ENCODE results near the gene PPAT. TPM values are rescaled to one million over a fixed set of nuclear protein-coding genes. Genes with fewer than 3 reads are reported as not detected.
A peak's percentile ranks its signal among the peaks of the same experiment; 100 is the strongest.

The PPAT gene
- total and polyA plus RNA-seq, 2 experiments from 2014 or later: 8.0 to 8.5 TPM

DNA sequence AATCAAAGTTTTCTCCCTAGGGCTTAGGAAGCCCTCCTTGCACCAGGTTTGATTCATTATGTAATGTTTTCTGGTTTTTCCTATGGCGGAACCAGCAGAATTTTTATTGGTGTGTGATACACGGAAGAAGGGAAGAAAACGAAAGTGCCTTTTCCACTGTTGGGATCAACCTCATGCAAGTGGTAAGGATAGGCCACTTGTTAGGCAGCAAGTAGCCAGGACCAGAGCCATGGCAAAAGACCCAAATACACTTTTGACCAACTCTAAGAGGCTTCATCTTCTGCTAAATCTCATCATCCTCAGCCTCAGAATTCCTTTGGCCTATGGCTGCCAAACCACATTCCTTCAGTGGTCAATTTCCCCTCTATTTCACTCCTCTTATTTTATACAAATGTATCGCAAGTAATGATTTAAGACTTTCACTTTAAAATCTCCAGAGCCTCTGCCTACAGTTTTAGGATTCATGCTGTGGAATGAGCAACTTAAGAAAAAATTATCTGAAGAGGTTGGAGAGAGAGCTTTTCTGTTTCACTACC lies 21.2 kb downstream of the PPAT start:
- H3K27me3 ChIP-seq (replicated peaks; ENCODE audit: insufficient read depth): no peaks in the 10 kb centered on the region
- no peak overlapping the region for H3K4me3 ChIP-seq
- in situ Hi-C loops (cut with MboI): no loop called here
- no peak overlapping the region for H3K4me2 ChIP-seq (ENCODE audit: unreplicated experiment)
- no peak for TF ChIP-seq EZH2 (IDR thresholded peaks at IDR 0.05; ENCODE audit: insufficient read depth, poor library complexity, severe bottlenecking)
- no peak for TF ChIP-seq EZH2phosphoT487 (IDR thresholded peaks at IDR 0.05; ENCODE audit: insufficient read depth, low read depth)
- H3K27ac ChIP-seq: no peak overlapping the region
- peak; percentile 3 for DNase-seq
- H3K36me3 ChIP-seq (ENCODE audit: low read depth): no peaks in the 10 kb centered on the region
- H3K4me1 ChIP-seq (ENCODE audit: insufficient read depth): peaks cover 26% of the 10 kb centered on the region
- 81 to 85% methylated on average over 4 of the region's 4 CpGs for WGBS, 2 experiments (ENCODE audit: low coverage in 1 of 2, low lambda C conversion rate in 2 of 2, missing lambda C conversion rate in 2 of 2)
- peaks cover 88% of the 10 kb centered on the region for H3K79me2 ChIP-seq (ENCODE audit: insufficient read depth)
- H3F3A ChIP-seq (ENCODE audit: insufficient read depth): peaks cover 17% of the 10 kb centered on the region
- H3K9me2 ChIP-seq (ENCODE audit: insufficient read depth): no peaks in the 10 kb centered on the region
- H2AFZ ChIP-seq: 0 out of 2 replicates have a peak overlapping the region, but pooled peaks have one; percentile 1
- H3K9ac ChIP-seq: no peak overlapping the region
- no peaks in the 10 kb centered on the region for H3K9me3 ChIP-seq (ENCODE audit: low read depth)
- H4K20me1 ChIP-seq (ENCODE audit: insufficient read depth): no peaks in the 10 kb centered on the region

DNA sequence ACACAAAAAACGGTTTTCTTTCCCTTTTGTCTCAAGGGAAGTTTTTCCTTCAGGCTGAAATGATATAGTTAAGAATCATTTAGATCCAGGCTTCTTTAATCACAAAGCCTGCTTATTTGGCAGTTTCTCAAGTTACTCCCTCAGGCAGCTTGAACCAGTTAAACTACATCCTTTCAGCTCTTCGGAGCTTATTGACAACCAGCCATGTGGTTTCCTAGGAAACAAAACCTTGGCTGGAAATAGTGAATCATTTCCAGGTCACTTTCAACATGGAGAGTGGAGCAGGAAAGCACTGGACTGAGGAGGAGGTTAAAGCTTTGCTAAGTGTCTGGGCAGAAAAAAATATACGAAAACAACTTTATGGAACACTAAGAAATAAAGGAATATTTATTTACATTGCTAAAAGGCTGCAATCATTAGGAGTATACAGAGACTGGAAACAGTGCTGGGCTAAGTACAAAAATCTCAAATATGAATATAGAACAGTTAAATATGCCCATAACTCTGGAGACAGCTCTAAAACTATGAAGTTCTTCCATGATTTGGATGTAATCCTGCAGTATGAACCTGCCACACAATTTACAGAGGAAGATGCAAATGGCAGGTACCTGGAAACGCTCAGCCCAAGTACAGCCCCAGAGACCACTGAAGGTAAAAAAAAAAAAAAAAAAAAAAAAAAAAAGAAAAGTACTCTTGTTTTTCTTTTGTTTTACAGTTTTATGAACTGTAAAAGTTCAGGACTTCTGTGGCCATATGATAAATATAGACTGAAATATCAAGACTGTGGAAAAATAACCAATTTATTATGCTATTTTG lies 25.0 kb downstream of the PPAT start:
- H3K27me3 ChIP-seq (replicated peaks; ENCODE audit: insufficient read depth): no peaks in the 10 kb centered on the region
- in situ Hi-C loops (cut with MboI): no loop called here
- no peaks in the 10 kb centered on the region for H3K36me3 ChIP-seq (ENCODE audit: low read depth)
- 3% methylated on average over 4 of the region's 4 CpGs for WGBS, 2 experiments (ENCODE audit: low coverage in 1 of 2, low lambda C conversion rate in 2 of 2, missing lambda C conversion rate in 2 of 2)
- no peaks in the 10 kb centered on the region for H4K20me1 ChIP-seq (ENCODE audit: insufficient read depth)
- peaks cover 22% of the 10 kb centered on the region for H3F3A ChIP-seq (ENCODE audit: insufficient read depth)
- DNase-seq: peak; percentile 96
- H3K79me2 ChIP-seq (ENCODE audit: insufficient read depth): peaks cover 69% of the 10 kb centered on the region
- H3K27ac ChIP-seq: peak overlapping the region; percentile 96
- TF ChIP-seq EZH2phosphoT487 (IDR thresholded peaks at IDR 0.05; ENCODE audit: insufficient read depth, low read depth): no peak
- no peak for TF ChIP-seq EZH2 (IDR thresholded peaks at IDR 0.05; ENCODE audit: insufficient read depth, poor library complexity, severe bottlenecking)
- H3K9ac ChIP-seq: peak overlapping the region; percentile 85
- peaks cover 28% of the 10 kb centered on the region for H3K4me1 ChIP-seq (ENCODE audit: insufficient read depth)
- H2AFZ ChIP-seq: peak overlapping the region; percentile 82
- H3K4me3 ChIP-seq: peak overlapping the region; percentile 73
- no peaks in the 10 kb centered on the region for H3K9me2 ChIP-seq (ENCODE audit: insufficient read depth)
- peak overlapping the region; percentile 87 for H3K4me2 ChIP-seq (ENCODE audit: unreplicated experiment)
- no peaks in the 10 kb centered on the region for H3K9me3 ChIP-seq (ENCODE audit: low read depth)

GRCh38 chr4:56409511-56410090 lies 25.8 kb downstream of the PPAT start:
- no peaks in the 10 kb centered on the region for H3K27me3 ChIP-seq (replicated peaks; ENCODE audit: insufficient read depth)
- H3F3A ChIP-seq (ENCODE audit: insufficient read depth): peaks cover 22% of the 10 kb centered on the region
- in situ Hi-C loops (cut with MboI): no loop called here
- H3K4me1 ChIP-seq (ENCODE audit: insufficient read depth): peaks cover 28% of the 10 kb centered on the region
- no peak for DNase-seq
- peak overlapping the region; percentile 87 for H3K4me2 ChIP-seq (ENCODE audit: unreplicated experiment)
- no peak for TF ChIP-seq EZH2 (IDR thresholded peaks at IDR 0.05; ENCODE audit: insufficient read depth, poor library complexity, severe bottlenecking)
- no peak for TF ChIP-seq EZH2phosphoT487 (IDR thresholded peaks at IDR 0.05; ENCODE audit: insufficient read depth, low read depth)
- no peaks in the 10 kb centered on the region for H3K36me3 ChIP-seq (ENCODE audit: low read depth)
- H2AFZ ChIP-seq: peak overlapping the region; percentile 58
- WGBS, 2 experiments (ENCODE audit: low coverage in 1 of 2, low lambda C conversion rate in 2 of 2, missing lambda C conversion rate in 2 of 2): 0 to 5% methylated on average over 1 of the region's 1 CpG
- H3K79me2 ChIP-seq (ENCODE audit: insufficient read depth): peaks cover 60% of the 10 kb centered on the region
- no peaks in the 10 kb centered on the region for H3K9me2 ChIP-seq (ENCODE audit: insufficient read depth)
- H3K9me3 ChIP-seq (ENCODE audit: low read depth): no peaks in the 10 kb centered on the region
- peak overlapping the region; percentile 96 for H3K27ac ChIP-seq
- H3K9ac ChIP-seq: peak overlapping the region; percentile 85
- H3K4me3 ChIP-seq: peak overlapping the region; percentile 73
- H4K20me1 ChIP-seq (ENCODE audit: insufficient read depth): no peaks in the 10 kb centered on the region

- peak overlapping the region; percentile 87 for H3K4me2 ChIP-seq (ENCODE audit: unreplicated experiment)
- peaks cover 28% of the 10 kb centered on the region for H3K4me1 ChIP-seq (ENCODE audit: insufficient read depth)
- peaks cover 22% of the 10 kb centered on the region for H3F3A ChIP-seq (ENCODE audit: insufficient read depth)
- WGBS, 2 experiments (ENCODE audit: low coverage in 1 of 2, low lambda C conversion rate in 2 of 2, missing lambda C conversion rate in 2 of 2): 91 to 100% methylated on average over 2 of the region's 2 CpGs
- no peak for TF ChIP-seq EZH2phosphoT487 (IDR thresholded peaks at IDR 0.05; ENCODE audit: insufficient read depth, low read depth)
- no peak for TF ChIP-seq EZH2 (IDR thresholded peaks at IDR 0.05; ENCODE audit: insufficient read depth, poor library complexity, severe bottlenecking)
- no peaks in the 10 kb centered on the region for H3K27me3 ChIP-seq (replicated peaks; ENCODE audit: insufficient read depth)
- no peaks in the 10 kb centered on the region for H3K9me2 ChIP-seq (ENCODE audit: insufficient read depth)
- H3K36me3 ChIP-seq (ENCODE audit: low read depth): no peaks in the 10 kb centered on the region
- in situ Hi-C loops (cut with MboI): no loop called here
- no peak overlapping the region for H3K4me3 ChIP-seq
- no peak overlapping the region for H3K9ac ChIP-seq
- no peaks in the 10 kb centered on the region for H3K9me3 ChIP-seq (ENCODE audit: low read depth)
- peaks cover 54% of the 10 kb centered on the region for H3K79me2 ChIP-seq (ENCODE audit: insufficient read depth)
- peak overlapping the region; percentile 58; the same call in 1 of the 2 replicates for H2AFZ ChIP-seq
- no peaks in the 10 kb centered on the region for H4K20me1 ChIP-seq (ENCODE audit: insufficient read depth)
- peak overlapping the region; percentile 96 for H3K27ac ChIP-seq
- no peak for DNase-seq
Observed at GRCh38 chr4:56408978-56409377, 26.4 kb downstream of the PPAT start.

Measured in GM23248 (cell line).